Peyer's patch (tissue), 4 donors: ENCODE measurements around the gene REXO5.

ENCODE experiments used
- POLR2A ChIP-seq, 2 donors: fragments of 450-650 bp; IDR thresholded peaks; one replicate each; pipeline ENCODE4 v1.5.1; 2017; ENCODE audit warnings: antibody characterized with exemption in 2 of 2, mild to moderate bottlenecking in 2 of 2, moderate library complexity in 2 of 2
- TF ChIP-seq, protein P1 (sequence below), 6 experiments: fragments of 450-650 bp in 4 of 6; fragments of 200-600 bp in 2 of 6; sonication (generic) in 1 of 6; IDR thresholded peaks; one replicate each; pipeline ENCODE4 v1.5.1; 2017 to 2019; ENCODE audit warnings: antibody characterized with exemption in 6 of 6, mild to moderate bottlenecking in 3 of 6, moderate library complexity in 1 of 6

DNA sequence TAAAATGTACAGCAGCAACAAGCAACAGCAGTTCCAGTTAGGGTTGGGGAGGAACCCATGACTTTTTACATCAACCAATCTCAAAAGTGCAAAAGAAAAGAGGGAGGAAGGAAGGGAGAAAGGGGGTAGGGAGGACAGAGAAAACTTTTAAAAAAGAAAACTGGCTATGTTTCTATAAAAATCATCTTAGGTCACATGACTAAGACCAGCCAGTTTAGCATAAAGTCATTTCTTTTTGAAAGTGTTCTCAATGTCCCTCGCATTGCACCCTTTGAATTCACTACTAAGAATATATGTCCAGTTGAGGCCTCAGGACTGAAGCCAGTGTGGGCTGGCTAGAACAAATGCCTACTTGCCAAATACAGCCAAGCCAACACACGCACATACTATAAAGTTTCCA, 64.9 kb downstream of the REXO5 start:
- no peak for TF ChIP-seq POLR2A (IDR thresholded peaks at IDR 0.05)
- TF ChIP-seq, protein P1, sequence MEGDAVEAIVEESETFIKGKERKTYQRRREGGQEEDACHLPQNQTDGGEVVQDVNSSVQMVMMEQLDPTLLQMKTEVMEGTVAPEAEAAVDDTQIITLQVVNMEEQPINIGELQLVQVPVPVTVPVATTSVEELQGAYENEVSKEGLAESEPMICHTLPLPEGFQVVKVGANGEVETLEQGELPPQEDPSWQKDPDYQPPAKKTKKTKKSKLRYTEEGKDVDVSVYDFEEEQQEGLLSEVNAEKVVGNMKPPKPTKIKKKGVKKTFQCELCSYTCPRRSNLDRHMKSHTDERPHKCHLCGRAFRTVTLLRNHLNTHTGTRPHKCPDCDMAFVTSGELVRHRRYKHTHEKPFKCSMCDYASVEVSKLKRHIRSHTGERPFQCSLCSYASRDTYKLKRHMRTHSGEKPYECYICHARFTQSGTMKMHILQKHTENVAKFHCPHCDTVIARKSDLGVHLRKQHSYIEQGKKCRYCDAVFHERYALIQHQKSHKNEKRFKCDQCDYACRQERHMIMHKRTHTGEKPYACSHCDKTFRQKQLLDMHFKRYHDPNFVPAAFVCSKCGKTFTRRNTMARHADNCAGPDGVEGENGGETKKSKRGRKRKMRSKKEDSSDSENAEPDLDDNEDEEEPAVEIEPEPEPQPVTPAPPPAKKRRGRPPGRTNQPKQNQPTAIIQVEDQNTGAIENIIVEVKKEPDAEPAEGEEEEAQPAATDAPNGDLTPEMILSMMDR (IDR thresholded peaks at IDR 0.05) = no peak
